Transverse colon (tissue), 4 donors: ENCODE data around the gene TENM4. TPM values are rescaled to one million over a fixed set of nuclear protein-coding genes. Genes with fewer than 3 reads are reported as not detected.

Experiments used
- DNase-seq: peaks from one replicate; pipeline ENCODE4 v3.0.0-alpha.2; 2019
- H3K27ac ChIP-seq, 4 donors: fragments of 200-600 bp; sonication (generic); 2 replicates each; pipeline ENCODE4 v1.5.1; 2016 to 2018; ENCODE audit warnings: inconsistent platforms in 4 of 4
- H3K27me3 ChIP-seq: fragments of 200-600 bp; sonication (generic); 2 replicates; pipeline ENCODE4 v1.5.1; 2017; ENCODE audit warnings: inconsistent platforms
- H3K36me3 ChIP-seq, 4 donors: fragments of 200-600 bp; sonication (generic); 2 replicates each; pipeline ENCODE4 v1.5.1; 2017 to 2019; ENCODE audit warnings: inconsistent platforms in 4 of 4
- H3K4me1 ChIP-seq, 4 donors: fragments of 200-600 bp; sonication (generic); 2 replicates each; pipeline ENCODE4 v1.5.1; 2017 to 2020; ENCODE audit warnings: inconsistent platforms in 4 of 4
- H3K4me3 ChIP-seq, 4 donors: fragments of 200-600 bp; sonication (generic); 1 replicate in 1 of 4; 2 replicates in 3 of 4; pipeline versions ENCODE4 v1.5.1 to v1.6.1; 2017 to 2019; ENCODE audit warnings: inconsistent platforms in 4 of 4
- H3K9me3 ChIP-seq, 2 donors: fragments of 200-600 bp; sonication (generic); 2 replicates each; pipeline ENCODE4 v1.5.1; 2017 to 2019; ENCODE audit warnings: inconsistent platforms in 2 of 2
- CTCF ChIP-seq, 5 experiments: fragments of 200-600 bp in 3 of 5; fragments of 450-650 bp in 2 of 5; sonication (generic) in 3 of 5; IDR thresholded peaks; 1 replicate in 2 of 5; 2 replicates in 3 of 5; pipeline ENCODE4 v1.5.1; 2016 to 2017; ENCODE audit warnings: antibody characterized with exemption in 5 of 5, inconsistent platforms in 3 of 5, mild to moderate bottlenecking in 2 of 5, moderate library complexity in 1 of 5
- EP300 ChIP-seq: sonication (generic); formaldehyde crosslinking; IDR thresholded peaks from one replicate; pipeline ENCODE4 v1.6.1; 2017; ENCODE audit warnings: antibody characterized with exemption, low read depth
- POLR2A ChIP-seq: fragments of 450-650 bp; IDR thresholded peaks from one replicate; pipeline ENCODE4 v1.6.1; 2016; ENCODE audit warnings: antibody characterized with exemption, mild to moderate bottlenecking, moderate library complexity
- POLR2AphosphoS5 ChIP-seq, 3 donors: sonication (generic); formaldehyde crosslinking; IDR thresholded peaks; one replicate each; pipeline ENCODE4 v1.6.1; 2016; ENCODE audit warnings: antibody characterized with exemption in 3 of 3
- WGBS, 2 donors: methylation state at CpG; one replicate each; pipeline ENCODE4 v1.1.5; 2018; ENCODE audit warnings: low coverage in 1 of 2; 5-methylcytosine and 5-hydroxymethylcytosine counted together
- in situ Hi-C, 4 donors: fragments of 200-750 bp; cut with MboI; loops; one replicate each; pipeline versions ENCODE4 v1.15.0 to v1.15.1; 2017; ENCODE audit warnings: low sequenced_read_pairs in 3 of 4, low pct_ligation_motif_present in 1 of 4, low pct_unique_long_range_greater_than_20kb in 1 of 4
- intact Hi-C: fragments of 100-400 bp; cut with DNase I; formaldehyde crosslinking; loops from one replicate; pipeline ENCODE4 v1.15.1; 2023; ENCODE audit warnings: low total_unique reads
- total RNA-seq, 4 donors: library from RNA; depleted of rRNA; stranded (reverse); fragments of >200 nt; gene quantifications; one replicate each; pipeline ENCODE4 v1.1.0, GENCODE V29; 2016

The TENM4 gene
- total RNA-seq, 4 donors from 2014 or later, result 0.14 to 0.79 (median 0.39) TPM

GRCh38 chr11:79087961-79088318 lies 352.9 kb downstream of the TENM4 start:
- Histone ChIP-seq H3K27me3 (no peaks in the 10 kb centered on the region), H3K4me1 (peaks cover 0 to 14% (median 8%) of the 10 kb centered on the region in 4 donors), H3K9me3 (no peaks in the 10 kb centered on the region), H3K4me3 (no peak overlapping the region), H3K36me3 (no peaks in the 10 kb centered on the region), H3K27ac (peak overlapping the region in 2 of 4 donors; percentile 21 to 25)
- DNase-seq, result no peak
- WGBS, 2 donors, result 58 to 69% methylated on average over 2 to 5 of the region's 5 CpGs
- TF ChIP-seq POLR2A, result no peak
- TF ChIP-seq POLR2AphosphoS5 (IDR thresholded peaks at IDR 0.05), result no peak
- no peak for TF ChIP-seq EP300
- no peak for TF ChIP-seq CTCF (IDR thresholded peaks at IDR 0.05)
- in situ Hi-C loops (loop anchor here in 2 of 4 donors (25.0 kb wide), 1 partner anchor 426 kb away; no protein-coding TSS in a partner anchor), intact Hi-C loops (loop anchor here (5.0 kb wide), 1 partner anchor 756 kb away; no protein-coding TSS in a partner anchor)

GRCh38 chr11:79087238-79087960 lies 353.4 kb downstream of the TENM4 start:
- no peaks in the 10 kb centered on the region for H3K27me3 ChIP-seq
- DNase-seq, result no peak
- 15 to 56% methylated on average over 5 to 9 of the region's 9 CpGs for WGBS, 2 donors
- no peaks in the 10 kb centered on the region for H3K36me3 ChIP-seq
- peaks cover 0 to 14% (median 8%) of the 10 kb centered on the region in 4 donors for H3K4me1 ChIP-seq
- intact Hi-C loops (loop anchor here (5.0 kb wide), 1 partner anchor 755 kb away; no protein-coding TSS in a partner anchor), in situ Hi-C loops (loop anchor here in 2 of 4 donors (25.0 kb wide), 1 partner anchor 425 kb away; no protein-coding TSS in a partner anchor)
- peak overlapping the region in 2 of 4 donors; percentile 21 to 25 for H3K27ac ChIP-seq
- H3K9me3 ChIP-seq, result no peaks in the 10 kb centered on the region
- TF ChIP-seq POLR2AphosphoS5 (IDR thresholded peaks at IDR 0.05) (peak in 1 of 3 donors; percentile 37), EP300 (no peak), CTCF (IDR thresholded peaks at IDR 0.05) (no peak), POLR2A (no peak)
- H3K4me3 ChIP-seq, result no peak overlapping the region

GRCh38 chr11:79086056-79086455 lies 354.8 kb downstream of the TENM4 start:
- Histone ChIP-seq H3K4me1 (peaks cover 0 to 14% (median 8%) of the 10 kb centered on the region in 4 donors), H3K9me3 (no peaks in the 10 kb centered on the region), H3K4me3 (no peak overlapping the region), H3K27me3 (no peaks in the 10 kb centered on the region), H3K27ac (no peak overlapping the region), H3K36me3 (no peaks in the 10 kb centered on the region)
- TF ChIP-seq CTCF (IDR thresholded peaks at IDR 0.05) (no peak), EP300 (no peak), POLR2A (no peak), POLR2AphosphoS5 (IDR thresholded peaks at IDR 0.05) (no peak)
- intact Hi-C loops (loop anchor here (5.0 kb wide), 1 partner anchor 754 kb away; no protein-coding TSS in a partner anchor), in situ Hi-C loops (loop anchor here in 2 of 4 donors (25.0 kb wide), 1 partner anchor 424 kb away; no protein-coding TSS in a partner anchor)
- no peak for DNase-seq
- WGBS, 2 donors, result 71% methylated on average over 2 of the region's 2 CpGs; no CpG with 5 or more reads in 1 of the 2 donors

- Histone ChIP-seq H3K4me1 (peaks cover 0 to 14% (median 8%) of the 10 kb centered on the region in 4 donors), H3K27me3 (no peaks in the 10 kb centered on the region), H3K36me3 (no peaks in the 10 kb centered on the region), H3K4me3 (no peak overlapping the region), H3K27ac (no peak overlapping the region), H3K9me3 (no peaks in the 10 kb centered on the region)
- no peak for DNase-seq
- intact Hi-C loops, result no loop called here
- in situ Hi-C loops, result loop anchor here in 2 of 4 donors (25.0 kb wide), 1 partner anchor 422 kb away; no protein-coding TSS in a partner anchor
- TF ChIP-seq POLR2A, result no peak
- TF ChIP-seq EP300, result no peak
- TF ChIP-seq POLR2AphosphoS5 (IDR thresholded peaks at IDR 0.05), result no peak
- no peak for TF ChIP-seq CTCF (IDR thresholded peaks at IDR 0.05)
- 88 to 92% methylated on average over 4 to 5 of the region's 5 CpGs for WGBS, 2 donors
Measured at GRCh38 chr11:79084382-79084781, 356.4 kb downstream of the TENM4 start.
